AG08395 (cell line): ENCODE data around the gene IL6R.

Source experiments
- DNase-seq: peaks from one replicate; pipeline ENCODE4 v3.0.0; 2012; ENCODE audit warnings: mixed read lengths, low spot score

IL6R gene

DNA sequence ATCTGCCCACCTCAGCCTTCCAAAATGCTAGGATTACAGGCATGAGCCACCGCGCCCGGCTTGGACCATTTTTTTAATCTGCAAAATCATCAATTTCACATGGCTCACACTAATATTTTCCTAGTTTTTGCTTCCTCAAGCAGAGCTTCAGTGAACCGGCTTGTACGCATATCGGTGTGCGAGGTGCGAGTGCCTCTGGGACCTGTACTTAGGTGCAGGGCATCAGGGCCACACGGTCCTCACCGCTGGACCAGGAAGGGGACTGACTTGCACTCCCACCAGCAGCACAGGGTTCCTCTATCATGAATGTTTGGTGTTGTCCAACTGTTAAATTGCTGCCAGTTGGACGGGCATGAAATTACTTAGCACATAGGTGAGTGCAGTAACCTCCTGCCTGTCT, 112.5 kb downstream of the IL6R start:
- DNase-seq, result no peak
